ENCODE results near the gene RUVBL1.

GRCh38 chr3:128073185-128073725 is 50.4 kb downstream of the RUVBL1 start:
- no peak; the same call in 1 of the 2 replicates for TF ChIP-seq POLR2A (IDR thresholded peaks at IDR 0.05; ENCODE audit: low read depth, low read length)
- TF ChIP-seq POLR2AphosphoS5 (IDR thresholded peaks at IDR 0.05; ENCODE audit: low read depth, low read length): no peak
- no peak for TF ChIP-seq TAF1 (IDR thresholded peaks at IDR 0.05; ENCODE audit: borderline replicate concordance, low read depth, low read length)

Measured in GM12892 (cell line).